Renal pelvis (tissue), 12 donors: ENCODE data around the gene DTNBP1. TPM values are rescaled to one million over a fixed set of nuclear protein-coding genes. Genes with fewer than 3 reads are reported as not detected.
A peak's percentile ranks its signal among the peaks of the same experiment; 100 is the strongest.

Experiments
- DNase-seq: peaks from one replicate; pipeline ENCODE4 v3.0.0-alpha.2; 2013
- long read RNA-seq, 16 experiments: transcript quantifications; one replicate each; lab custom pipeline, GENCODE V29; 2026
- polyA plus RNA-seq, 3 donors: library from polyadenylated mRNA; unstranded; fragments of 120-200 nt; gene quantifications; one replicate each; pipeline ENCODE4 v1.2.1, GENCODE V29; 2013; ENCODE audit not compliant: insufficient read length in 3 of 3

The DTNBP1 gene
- 10 to 100 TPM; 20.7 to 27.5 (median 22.8) TPM for polyA plus RNA-seq
- long read RNA-seq, donor 1, partial matches to known transcripts: 0 of 3 reads
- long read RNA-seq, donor 1, other reads (novel, unspliced or antisense): 0 of 3 reads
- long read RNA-seq, donor 2, transcript DTNBP1-202 (10 exons, 1,403 nt): major isoform, 8 of 8 reads
- long read RNA-seq, donor 2, partial matches to known transcripts: 0 of 8 reads
- long read RNA-seq, donor 2, other reads (novel, unspliced or antisense): 0 of 8 reads
- long read RNA-seq, donor 3, partial matches to known transcripts: 0 of 6 reads
- long read RNA-seq, donor 3, other reads (novel, unspliced or antisense): 0 of 6 reads
- long read RNA-seq, donor 4, transcript DTNBP1-202 (10 exons, 1,403 nt): major isoform, 5 of 12 reads
- long read RNA-seq, donor 4, partial matches to known transcripts: 0 of 12 reads
- long read RNA-seq, donor 4, other reads (novel, unspliced or antisense): 6 of 12 reads
- long read RNA-seq, donor 5, partial matches to known transcripts: 0 of 2 reads
- long read RNA-seq, donor 5, other reads (novel, unspliced or antisense): 0 of 2 reads
- long read RNA-seq, donor 6, partial matches to known transcripts: 0 of 4 reads
- long read RNA-seq, donor 6, other reads (novel, unspliced or antisense): 0 of 4 reads
- long read RNA-seq, donor 7, partial matches to known transcripts: 0 of 6 reads
- long read RNA-seq, donor 7, other reads (novel, unspliced or antisense): 0 of 6 reads
- long read RNA-seq, donor 8, partial matches to known transcripts: 0 of 2 reads
- long read RNA-seq, donor 8, other reads (novel, unspliced or antisense): 0 of 2 reads
- long read RNA-seq, donor 9, transcript DTNBP1-202 (10 exons, 1,403 nt): major isoform, 5 of 5 reads
- long read RNA-seq, donor 9, partial matches to known transcripts: 0 of 5 reads
- long read RNA-seq, donor 9, other reads (novel, unspliced or antisense): 0 of 5 reads
- long read RNA-seq, donor 10, partial matches to known transcripts: 0 of 4 reads
- long read RNA-seq, donor 10, other reads (novel, unspliced or antisense): 0 of 4 reads
- long read RNA-seq, donor 11, partial matches to known transcripts: 0 of 3 reads
- long read RNA-seq, donor 11, other reads (novel, unspliced or antisense): 0 of 3 reads
- long read RNA-seq, donor 12, transcript DTNBP1-202 (10 exons, 1,403 nt): major isoform, 6 of 6 reads
- long read RNA-seq, donor 12, partial matches to known transcripts: 0 of 6 reads
- long read RNA-seq, donor 12, other reads (novel, unspliced or antisense): 0 of 6 reads
- long read RNA-seq, donor 13: 0 reads
- long read RNA-seq, donor 14, partial matches to known transcripts: 10 of 12 reads
- long read RNA-seq, donor 14, other reads (novel, unspliced or antisense): 0 of 12 reads
- long read RNA-seq, donor 15, transcript DTNBP1-202 (10 exons, 1,403 nt): major isoform, 6 of 16 reads
- long read RNA-seq, donor 15, partial matches to known transcripts: 0 of 16 reads
- long read RNA-seq, donor 15, other reads (novel, unspliced or antisense): 8 of 16 reads
- long read RNA-seq, donor 16, partial matches to known transcripts: 0 of 3 reads
- long read RNA-seq, donor 16, other reads (novel, unspliced or antisense): 0 of 3 reads

- DNase-seq: peak; percentile 80
Measured at GRCh38 chr6:15662326-15663129, at the start of gene DTNBP1. DTNBP1 (minus strand) TSS chr6:15663028; CDS start chr6:15662869, 159 bp downstream.

DNA sequence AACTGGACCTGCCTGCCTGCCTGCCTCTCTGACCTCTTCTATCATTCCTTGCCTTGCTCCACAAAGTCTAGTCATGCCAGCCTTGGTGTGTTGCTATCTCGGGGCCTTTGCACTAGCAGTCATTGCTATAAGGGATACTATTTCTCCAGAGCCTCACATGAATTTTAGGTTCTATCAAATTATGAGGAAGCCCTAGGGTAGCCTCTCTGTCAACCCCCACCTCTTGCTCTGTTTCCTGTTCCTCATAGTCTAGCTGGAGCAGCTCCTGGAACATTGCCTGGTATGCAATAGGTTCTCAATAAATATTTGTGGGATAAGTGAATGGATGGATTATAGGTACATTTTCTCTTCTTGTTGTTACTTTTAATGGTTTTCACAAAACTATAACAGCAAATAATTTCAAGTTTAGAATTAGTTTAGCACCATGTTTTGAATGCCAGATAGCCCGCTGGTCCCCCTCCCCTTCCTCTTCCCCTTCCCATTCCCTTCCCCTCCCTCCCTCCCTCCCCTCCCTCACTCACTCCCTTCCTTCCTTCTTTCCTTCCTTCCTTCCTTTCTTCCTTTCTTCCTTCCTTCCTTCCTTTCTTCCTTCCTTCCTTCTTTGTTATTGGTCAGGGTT, 46.9 kb upstream of the DTNBP1 start:
- no peak for DNase-seq

- no peak for DNase-seq
Measured at GRCh38 chr6:15708231-15708630, 45.4 kb upstream of the DTNBP1 start.

DNA sequence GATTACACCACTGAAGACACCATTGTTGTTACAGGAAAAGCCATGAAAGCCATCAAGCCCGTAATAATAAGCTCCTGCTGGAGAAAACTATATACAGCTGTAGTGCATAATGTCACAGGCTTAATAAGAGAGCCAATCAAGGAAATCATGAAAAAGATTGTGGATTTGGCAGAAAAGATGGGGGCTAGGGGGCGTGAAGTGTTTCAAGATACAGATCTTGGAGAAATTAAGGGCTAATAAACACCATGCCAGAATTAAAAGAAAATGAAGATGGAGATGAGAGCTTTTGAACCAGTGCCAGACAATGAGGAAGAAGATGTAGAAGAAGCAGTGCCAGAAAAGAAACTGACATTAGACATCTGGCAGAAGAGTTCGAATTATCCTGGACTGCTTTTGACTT, 43.2 kb upstream of the DTNBP1 start:
- DNase-seq: no peak

- DNase-seq: no peak
Measured at GRCh38 chr6:15698471-15698870, 35.6 kb upstream of the DTNBP1 start.

DNA sequence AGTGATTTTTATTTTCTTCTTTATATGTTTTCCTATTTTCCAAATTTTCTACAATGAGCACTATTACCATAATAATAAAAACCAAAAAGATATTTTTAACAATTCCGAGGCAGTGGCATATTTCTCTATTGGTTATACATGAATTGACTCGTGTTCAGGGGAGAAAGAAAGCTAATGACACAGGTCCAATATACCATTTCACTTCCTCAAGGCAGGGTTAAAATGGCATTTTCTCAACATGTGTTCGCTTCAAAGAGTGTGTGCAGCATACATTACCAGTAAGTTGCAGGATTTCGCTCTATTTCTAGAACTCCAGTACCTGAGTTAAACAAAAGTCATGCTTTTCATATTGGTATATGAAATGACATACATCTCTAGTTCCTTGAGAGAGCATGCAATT, 35.1 kb upstream of the DTNBP1 start:
- no peak for DNase-seq

DNA sequence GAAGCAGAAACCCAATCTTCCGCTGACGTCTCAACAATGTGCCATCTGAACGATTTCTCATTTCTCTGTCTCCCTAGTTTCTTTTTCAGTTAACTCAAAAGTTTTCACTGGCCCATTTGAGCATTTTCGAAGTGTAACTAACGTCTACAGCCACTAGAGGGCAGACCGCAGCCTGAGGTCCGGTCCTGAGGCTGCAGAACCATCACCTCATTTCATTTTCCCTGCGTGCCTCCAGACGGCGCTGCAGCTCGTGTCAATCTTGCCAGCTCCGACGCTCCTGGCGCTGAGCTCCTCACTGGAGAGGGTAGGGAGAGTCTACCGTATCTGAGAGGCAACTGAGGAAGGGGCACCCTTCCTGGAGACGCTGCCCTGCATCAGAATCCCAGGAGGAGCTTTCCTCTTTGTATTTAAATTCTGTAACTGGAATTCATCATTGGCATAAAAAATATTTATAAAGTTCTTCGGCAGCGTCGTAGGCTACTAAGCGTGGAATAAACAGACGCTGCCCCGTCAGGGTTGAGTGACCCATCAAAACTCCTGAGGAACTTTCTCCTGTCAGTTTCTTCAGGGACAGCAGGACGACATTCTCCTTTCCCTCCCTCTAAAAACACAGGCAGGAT, 28.5 kb upstream of the DTNBP1 start:
- DNase-seq: peak; percentile 88

GRCh38 chr6:15690510-15690909, 27.7 kb upstream of the DTNBP1 start:
- no peak for DNase-seq

DNA sequence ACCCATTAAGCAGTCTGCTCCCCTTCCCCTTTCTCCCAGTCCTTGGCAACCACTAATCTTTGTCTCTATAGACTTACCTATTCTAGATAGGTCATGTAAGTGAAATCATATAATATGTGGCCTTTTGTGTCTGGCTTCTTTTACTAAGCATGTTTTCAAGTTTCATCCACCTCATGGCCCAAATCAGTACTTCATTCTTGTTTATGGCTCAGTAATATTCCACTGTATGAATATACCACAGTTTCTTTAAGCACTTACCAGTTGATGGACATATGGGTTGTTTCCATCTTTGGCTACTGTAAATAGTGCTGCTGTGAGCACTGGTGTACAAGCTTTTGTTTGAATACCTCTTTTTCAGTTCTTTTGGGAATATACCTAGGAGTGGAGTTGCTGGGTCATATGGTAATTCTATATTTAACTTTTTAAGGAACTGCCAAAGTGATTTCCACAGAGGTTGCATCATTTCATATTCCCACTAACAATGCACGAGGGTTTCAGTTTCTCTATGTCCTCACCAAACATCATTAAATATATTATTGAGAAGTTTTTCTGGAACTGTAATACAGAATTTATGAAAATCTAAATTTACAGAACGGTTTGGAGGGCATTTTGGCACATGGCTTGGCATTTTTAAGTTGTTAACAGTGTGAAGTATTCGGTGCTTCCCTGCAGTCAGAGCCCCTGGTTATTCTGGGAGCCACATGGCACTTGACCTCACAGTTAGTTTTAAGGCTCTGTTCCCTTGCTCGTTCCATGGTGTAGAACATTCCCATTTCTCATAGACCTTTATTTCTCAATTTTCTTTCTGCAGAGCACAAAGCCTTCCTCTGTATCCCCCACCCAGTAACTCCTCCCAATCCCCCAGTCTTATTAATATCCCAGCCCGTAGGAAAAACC, 27.0 kb upstream of the DTNBP1 start:
- DNase-seq: no peak

GRCh38 chr6:15685619-15686018, 22.8 kb upstream of the DTNBP1 start:
- no peak for DNase-seq

DNA sequence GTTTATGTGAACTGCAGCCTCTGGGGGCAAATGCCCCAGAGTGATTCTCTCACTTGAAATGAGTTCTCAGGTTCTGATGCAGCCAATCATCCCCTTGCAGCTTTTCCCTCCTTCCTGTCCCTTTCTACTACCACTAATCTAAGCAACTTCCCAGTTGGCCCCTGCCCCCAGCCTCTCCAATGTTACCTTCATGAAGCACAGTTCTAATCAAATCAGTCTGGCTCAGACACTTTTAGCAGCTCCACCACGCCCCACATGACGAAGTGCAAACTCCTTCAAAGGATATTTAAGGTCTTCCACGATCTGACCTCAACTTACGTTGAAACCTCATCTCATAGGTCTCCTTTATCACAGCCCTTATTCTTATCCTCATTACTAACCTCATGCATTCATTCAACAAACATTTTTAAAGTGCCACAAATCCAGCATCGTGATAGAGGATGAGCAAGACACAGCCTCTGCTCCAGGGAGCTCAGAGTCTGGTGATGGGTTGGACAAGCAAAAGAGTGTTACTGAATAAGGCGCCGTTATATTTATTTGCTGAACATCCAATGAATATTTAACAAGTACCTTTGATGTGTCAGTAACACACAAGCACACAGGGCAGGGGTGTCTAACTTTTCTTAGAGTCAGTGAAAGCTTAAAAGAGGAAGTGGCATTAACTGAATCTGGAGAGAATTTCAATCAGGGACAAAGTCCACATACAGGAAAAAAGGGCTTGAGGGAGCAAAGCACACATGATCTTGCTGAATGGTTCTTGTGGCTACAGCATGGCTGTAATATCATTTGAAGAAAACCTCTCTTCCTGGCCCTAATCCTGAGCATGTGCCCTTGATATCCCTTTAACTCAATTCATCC, 20.4 kb upstream of the DTNBP1 start:
- DNase-seq: no peak

GRCh38 chr6:15681946-15682345, 19.1 kb upstream of the DTNBP1 start:
- no peak for DNase-seq

DNA sequence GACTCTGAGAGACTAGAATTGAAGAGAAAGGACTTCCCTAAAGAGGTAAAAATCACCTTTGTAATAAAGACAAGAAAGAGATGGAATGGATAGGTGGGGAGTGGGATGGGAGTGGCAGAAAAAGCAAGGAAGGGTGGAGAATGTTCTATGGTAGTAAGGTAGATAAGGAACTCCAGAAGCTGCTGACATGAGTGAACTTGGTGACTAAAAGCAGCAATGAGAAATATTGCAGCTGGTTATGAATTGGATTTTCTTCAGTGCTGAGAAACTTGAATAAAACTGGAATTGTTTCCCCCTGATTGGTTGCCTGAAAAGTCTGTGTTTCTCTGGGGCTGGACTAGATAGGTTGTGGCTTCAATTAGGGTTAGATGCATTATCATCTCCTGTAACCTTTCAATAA, 15.7 kb upstream of the DTNBP1 start:
- DNase-seq: no peak

GRCh38 chr6:15677822-15678221, 15.0 kb upstream of the DTNBP1 start:
- DNase-seq: no peak

DNA sequence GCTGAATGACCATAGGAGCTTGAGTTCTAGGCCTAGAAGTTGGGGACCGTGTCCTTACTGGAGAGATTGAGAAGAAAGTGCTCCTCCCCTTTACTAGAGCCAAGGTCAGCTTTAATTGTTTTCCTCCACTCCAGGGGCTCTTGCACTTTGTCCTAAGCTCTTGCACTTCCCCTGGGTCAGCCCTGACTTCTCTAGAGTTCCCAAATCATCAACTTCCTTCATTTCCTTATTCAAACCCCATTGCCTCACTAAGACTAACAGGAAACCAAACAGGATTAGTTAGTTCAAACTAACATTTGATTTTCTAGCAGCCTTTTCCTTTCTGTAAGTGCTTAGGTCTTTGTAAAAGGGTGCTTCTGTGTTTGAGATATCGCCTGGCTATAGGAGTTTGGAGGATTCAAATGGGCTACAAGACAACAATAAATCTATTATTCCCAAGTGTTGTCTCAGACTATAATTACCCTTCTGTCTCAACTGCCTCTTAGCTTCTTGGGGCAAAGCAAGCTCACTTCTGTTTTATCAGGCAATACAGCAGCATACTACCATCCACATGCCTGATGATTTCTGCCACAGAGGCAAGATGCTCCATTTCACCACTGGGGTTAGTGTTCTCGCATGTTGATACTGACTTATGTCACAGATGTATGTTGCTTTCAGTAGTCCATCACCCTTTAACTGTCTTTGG, 12.8 kb upstream of the DTNBP1 start:
- DNase-seq: no peak

DNA sequence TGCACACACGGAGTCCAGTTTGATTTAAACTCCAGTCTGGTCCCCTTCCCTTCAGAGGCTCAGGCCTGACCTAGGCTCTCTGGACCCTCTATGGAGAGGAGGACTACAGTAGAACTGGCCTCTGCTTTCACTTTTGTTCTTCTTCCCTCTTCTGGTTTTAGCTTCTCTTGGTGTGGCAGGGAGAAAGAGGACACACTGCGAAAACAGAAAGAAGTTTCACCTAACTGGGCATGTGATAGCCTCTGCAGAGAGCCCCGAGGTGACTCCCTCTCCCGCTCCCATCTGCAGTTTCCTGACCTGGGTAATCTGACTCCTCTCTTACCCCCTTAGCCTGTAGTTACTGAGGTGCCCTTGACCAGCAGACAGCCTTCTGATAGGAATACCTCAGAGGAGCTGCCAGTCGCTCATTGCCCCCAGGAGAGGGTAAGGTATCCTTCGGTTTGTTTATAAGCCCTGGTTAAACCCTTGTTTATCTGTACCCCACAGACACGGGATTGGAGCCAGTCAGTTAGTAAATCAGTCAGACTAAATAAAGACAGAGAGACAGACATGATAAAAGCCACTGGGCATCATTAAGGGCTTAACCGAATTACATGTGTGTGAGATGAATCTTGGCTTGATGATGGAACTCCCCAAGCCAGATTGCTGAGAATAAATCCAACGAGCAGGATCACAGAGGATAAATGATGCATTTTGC, 12.0 kb upstream of the DTNBP1 start:
- peak; percentile 54 for DNase-seq
